ENCODE data around the gene RIIAD1. TPM values are rescaled to one million over a fixed set of nuclear protein-coding genes. Genes with fewer than 3 reads are reported as not detected.

Gene RIIAD1
- total and polyA plus RNA-seq, 2 donors (not counting 3 experiments of a cell fraction or from before 2014, with no cell fraction given) = not detected

GRCh38 chr1:151711951-151712350 is 9.4 kb upstream of the RIIAD1 start:
- dilution Hi-C loops (cut with MboI; ENCODE audit: extremely low pct_ligation_motif_present, low sequenced_read_pairs) (no loop called here), intact Hi-C loops (cut with micrococcal nuclease) (no loop called here)
- DNase-seq (ENCODE audit: low read depth, low spot score) (no peak), FAIRE-seq (no peak)
- ChIA-PET CTCF (no interaction called here), POLR2A (no interaction called here)
- Histone ChIP-seq H3K79me2 (ENCODE audit: control insufficient read depth, insufficient read depth, low read length) (no peaks in the 10 kb centered on the region), H3K4me3 (replicated peaks in 1 of 3; ENCODE audit: insufficient read depth in 1 of 3, low read depth in 1 of 3, low read length in 3 of 3) (no peak overlapping the region), H3K9me3 (replicated peaks; ENCODE audit: control insufficient read depth, insufficient read depth, low read length) (no peaks in the 10 kb centered on the region), H3K27me3 (ENCODE audit: control insufficient read depth in 2 of 2, insufficient read depth in 2 of 2, low read length in 2 of 2) (peaks cover 9 to 21% of the 10 kb centered on the region in 2 experiments), H3K9ac (replicated peaks; ENCODE audit: extremely low read depth, insufficient read depth, low read length) (no peak overlapping the region), H3K36me3 (ENCODE audit: control insufficient read depth in 2 of 2, extremely low read depth in 1 of 2, insufficient read depth in 2 of 2, low read length in 2 of 2) (no peaks in the 10 kb centered on the region), H3K4me1 (ENCODE audit: control insufficient read depth, extremely low read depth, insufficient read depth, low read length) (no peaks in the 10 kb centered on the region), H3K27ac (ENCODE audit: insufficient read depth, low read depth, low read length) (no peak overlapping the region), H4K20me1 (replicated peaks; ENCODE audit: control insufficient read depth, extremely low read depth, insufficient read depth, low read length) (no peaks in the 10 kb centered on the region), H3K4me2 (ENCODE audit: insufficient read depth, low read length) (no peak overlapping the region), H3K9me1 (replicated peaks; ENCODE audit: control insufficient read depth, extremely low read depth, insufficient read depth, low read length) (no peaks in the 10 kb centered on the region), H2AFZ (ENCODE audit: low read depth, low read length) (no peak overlapping the region)
- no peak for TF ChIP-seq FOS (IDR thresholded peaks at IDR 0.05; ENCODE audit: borderline replicate concordance, insufficient read depth, low read length)
- no peak for TF ChIP-seq JUN (IDR thresholded peaks at IDR 0.05; ENCODE audit: borderline replicate concordance, insufficient read depth, insufficient read length, low read depth)
- no peak for TF ChIP-seq POLR2AphosphoS5 (IDR thresholded peaks at IDR 0.05; ENCODE audit: insufficient read depth, low read depth, low read length)
- TF ChIP-seq GATA2 (IDR thresholded peaks at IDR 0.05; ENCODE audit: insufficient read depth, insufficient read length, low read depth, low read length) = no peak
- no peak for TF ChIP-seq POLR2A (IDR thresholded peaks at IDR 0.05; ENCODE audit: low read depth, low read length)
- TF ChIP-seq, protein P1, sequence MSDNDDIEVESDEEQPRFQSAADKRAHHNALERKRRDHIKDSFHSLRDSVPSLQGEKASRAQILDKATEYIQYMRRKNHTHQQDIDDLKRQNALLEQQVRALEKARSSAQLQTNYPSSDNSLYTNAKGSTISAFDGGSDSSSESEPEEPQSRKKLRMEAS (IDR thresholded peaks at IDR 0.05; ENCODE audit: insufficient read depth, insufficient read length) = no peak
- TF ChIP-seq, protein P2, sequence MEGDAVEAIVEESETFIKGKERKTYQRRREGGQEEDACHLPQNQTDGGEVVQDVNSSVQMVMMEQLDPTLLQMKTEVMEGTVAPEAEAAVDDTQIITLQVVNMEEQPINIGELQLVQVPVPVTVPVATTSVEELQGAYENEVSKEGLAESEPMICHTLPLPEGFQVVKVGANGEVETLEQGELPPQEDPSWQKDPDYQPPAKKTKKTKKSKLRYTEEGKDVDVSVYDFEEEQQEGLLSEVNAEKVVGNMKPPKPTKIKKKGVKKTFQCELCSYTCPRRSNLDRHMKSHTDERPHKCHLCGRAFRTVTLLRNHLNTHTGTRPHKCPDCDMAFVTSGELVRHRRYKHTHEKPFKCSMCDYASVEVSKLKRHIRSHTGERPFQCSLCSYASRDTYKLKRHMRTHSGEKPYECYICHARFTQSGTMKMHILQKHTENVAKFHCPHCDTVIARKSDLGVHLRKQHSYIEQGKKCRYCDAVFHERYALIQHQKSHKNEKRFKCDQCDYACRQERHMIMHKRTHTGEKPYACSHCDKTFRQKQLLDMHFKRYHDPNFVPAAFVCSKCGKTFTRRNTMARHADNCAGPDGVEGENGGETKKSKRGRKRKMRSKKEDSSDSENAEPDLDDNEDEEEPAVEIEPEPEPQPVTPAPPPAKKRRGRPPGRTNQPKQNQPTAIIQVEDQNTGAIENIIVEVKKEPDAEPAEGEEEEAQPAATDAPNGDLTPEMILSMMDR (IDR thresholded peaks at IDR 0.05; ENCODE audit: extremely low read depth in 1 of 2, insufficient read depth in 1 of 2, low read depth in 1 of 2, low read length in 2 of 2) = no peak
- TF ChIP-seq EZH2 (IDR thresholded peaks at IDR 0.05; ENCODE audit: borderline replicate concordance, low read depth, low read length, severe bottlenecking) = no peak
- no peak for TF ChIP-seq MYC (IDR thresholded peaks at IDR 0.05; ENCODE audit: low read depth, low read length)
- BruUV-seq (replicated peaks) = no TSS peak
